Stimulated activated CD4-positive, alpha-beta T cell treated with anti-CD3 and anti-CD28 coated beads, TNF-alpha, amount 100 ng/mL, for 4 hours (primary cell): ENCODE data around the gene C17orf114.

ENCODE experiments used
- DNase-seq, 3 experiments: peaks; one replicate each; pipeline ENCODE4 v3.0.0-alpha.2; 2020; ENCODE audit warnings: low read depth in 3 of 3

Gene C17orf114

DNA sequence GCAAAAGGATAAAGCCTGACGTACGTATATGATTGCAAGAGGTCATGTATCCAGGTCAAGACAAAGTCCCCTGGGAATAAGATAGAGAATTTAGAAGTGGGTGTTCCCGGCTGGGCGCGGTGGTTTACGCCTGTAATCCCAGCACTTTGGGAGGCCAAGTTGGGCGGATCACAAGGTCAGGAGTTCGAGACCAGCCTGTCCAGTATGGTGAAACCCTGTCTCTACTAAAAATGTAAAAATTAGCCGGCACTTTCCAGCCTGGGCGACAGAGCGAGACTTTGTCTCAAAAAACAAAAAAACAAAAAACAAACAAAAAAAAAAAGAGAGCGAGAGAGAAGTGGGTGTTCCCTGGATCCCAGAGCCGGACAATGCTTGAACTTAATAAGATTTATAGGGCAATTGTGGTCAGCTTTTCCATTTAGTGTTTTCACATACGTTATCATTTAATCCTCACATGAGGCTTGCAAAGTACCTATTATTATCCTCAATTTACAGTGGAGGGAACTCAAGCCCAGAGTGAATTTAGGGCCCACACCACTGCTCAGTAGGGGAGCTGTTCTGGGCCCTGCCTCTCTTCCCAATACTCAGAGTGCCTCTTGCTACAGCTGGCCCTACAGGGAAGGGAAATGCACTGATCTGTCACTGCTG is 13.8 kb downstream of the C17orf114 start:
- DNase-seq: no peak

GRCh38 chr17:4786516-4786915 is 15.6 kb downstream of the C17orf114 start:
- DNase-seq: no peak

DNA sequence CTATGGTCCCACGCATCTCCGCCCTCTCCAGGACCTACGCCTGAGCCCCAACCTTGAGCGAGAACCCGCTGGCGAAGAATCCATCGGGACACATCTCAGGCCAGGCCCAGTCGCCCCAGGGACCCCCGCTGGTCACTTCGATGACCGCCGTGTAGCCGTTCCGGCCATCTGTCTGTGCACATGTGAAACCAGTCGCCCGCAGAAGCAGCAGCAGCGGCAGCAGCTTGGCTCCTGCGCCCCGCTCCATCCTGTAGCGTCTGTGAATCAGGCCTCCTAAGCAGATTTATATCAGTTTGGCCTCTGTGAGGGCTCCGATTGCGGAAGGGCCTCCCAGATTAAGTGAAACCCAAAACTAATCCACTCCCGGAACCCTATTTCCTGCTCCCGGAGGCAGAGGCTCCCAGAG is 16.0 kb downstream of the C17orf114 start, which contains the start of gene VMO1:
Gene VMO1 (minus strand): TSS at position 259 of the 406 bp plus-strand sequence. CDS start 12 bp downstream, at position 247.
- no peak for DNase-seq

- DNase-seq: no peak
Measured at GRCh38 chr17:4785311-4786105, 16.6 kb downstream of the C17orf114 start.

DNA sequence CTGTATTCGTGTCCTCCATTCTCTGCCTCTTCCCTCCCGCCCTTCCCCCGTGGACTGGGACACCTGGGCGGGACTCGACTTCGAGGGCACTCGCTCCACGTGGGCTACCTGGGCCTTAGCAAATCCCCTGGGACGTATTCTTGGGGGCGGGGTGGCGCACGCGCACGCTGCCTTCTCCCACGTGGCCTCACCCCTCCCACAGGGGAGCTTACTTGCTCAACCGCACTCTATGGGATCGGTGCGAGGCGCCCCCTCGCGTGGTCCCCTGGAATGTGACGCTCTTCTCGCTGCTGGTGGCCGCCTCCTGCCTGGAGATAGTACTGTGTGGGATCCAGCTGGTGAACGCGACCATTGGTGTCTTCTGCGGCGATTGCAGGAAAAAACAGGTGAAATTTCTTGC is 19.5 kb downstream of the C17orf114 start:
- DNase-seq: no peak

DNA sequence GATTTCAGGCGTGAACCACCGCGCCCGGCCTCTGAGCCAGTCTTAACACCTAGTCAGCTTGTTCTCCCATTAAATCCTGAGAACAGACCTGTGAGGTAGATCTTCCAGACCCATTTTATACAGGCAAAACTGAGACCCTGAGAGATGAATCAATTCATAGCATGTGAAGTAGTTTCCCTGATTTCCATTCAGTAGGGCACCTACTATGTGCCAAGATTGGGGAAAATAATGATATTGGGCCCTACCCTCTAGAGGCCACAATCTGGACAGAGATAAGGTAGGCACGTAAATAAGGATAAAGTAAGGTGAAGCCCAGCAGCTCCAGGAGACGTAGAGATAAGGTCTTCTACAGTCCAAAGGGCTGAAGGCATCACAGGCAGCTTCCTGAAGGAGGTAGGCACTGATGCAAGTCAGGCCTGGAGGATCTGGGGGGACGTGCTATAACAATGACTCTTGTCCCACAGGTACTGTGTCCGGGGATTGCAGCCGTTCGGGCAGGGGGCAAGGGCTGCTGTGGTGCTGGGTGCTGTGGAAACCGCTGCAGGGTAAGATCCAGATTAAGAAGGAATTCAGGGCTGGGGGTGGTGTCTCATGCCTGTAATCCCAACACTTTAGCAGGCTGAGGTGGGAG is 21.7 kb downstream of the C17orf114 start:
- DNase-seq: no peak

DNA sequence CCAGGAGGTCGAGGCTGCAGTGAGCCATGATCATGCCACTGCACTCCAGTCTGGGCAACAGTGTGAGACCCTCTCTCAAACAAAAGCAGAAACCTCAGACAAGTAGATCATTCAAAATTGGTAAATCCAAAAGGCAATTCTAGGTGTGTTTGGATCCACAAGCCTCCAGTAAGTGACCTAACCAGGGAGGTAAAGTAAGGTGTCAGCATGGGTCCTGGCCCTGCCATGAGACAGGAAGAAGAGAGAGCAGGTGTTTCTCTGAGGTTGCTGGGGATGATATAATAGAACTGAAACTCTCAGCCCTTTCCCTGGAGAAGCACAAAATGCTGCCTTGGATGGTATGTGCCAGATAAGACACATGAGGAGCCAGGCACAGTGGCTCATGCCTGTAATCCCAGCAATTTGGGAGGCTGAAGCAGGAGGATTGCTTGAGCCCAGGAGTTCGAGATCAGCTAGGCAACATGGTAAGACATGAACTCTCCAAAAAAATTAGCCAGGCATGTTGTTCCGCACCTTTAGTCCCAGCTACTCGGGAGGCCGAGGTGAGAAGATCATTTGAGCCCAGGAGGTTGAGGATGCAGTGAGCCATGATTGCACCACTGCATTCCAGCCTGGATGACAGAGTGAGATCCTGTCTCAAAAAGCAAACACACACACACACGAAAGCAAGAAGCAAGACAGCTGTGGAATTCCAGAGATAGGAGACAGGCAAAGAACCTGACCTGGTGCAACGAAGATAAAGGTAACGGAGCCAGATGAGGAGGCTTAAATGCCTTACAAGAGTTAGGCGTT is 24.0 kb downstream of the C17orf114 start:
- DNase-seq: no peak

GRCh38 chr17:4772235-4772613 is 29.9 kb downstream of the C17orf114 start:
- no peak for DNase-seq

DNA sequence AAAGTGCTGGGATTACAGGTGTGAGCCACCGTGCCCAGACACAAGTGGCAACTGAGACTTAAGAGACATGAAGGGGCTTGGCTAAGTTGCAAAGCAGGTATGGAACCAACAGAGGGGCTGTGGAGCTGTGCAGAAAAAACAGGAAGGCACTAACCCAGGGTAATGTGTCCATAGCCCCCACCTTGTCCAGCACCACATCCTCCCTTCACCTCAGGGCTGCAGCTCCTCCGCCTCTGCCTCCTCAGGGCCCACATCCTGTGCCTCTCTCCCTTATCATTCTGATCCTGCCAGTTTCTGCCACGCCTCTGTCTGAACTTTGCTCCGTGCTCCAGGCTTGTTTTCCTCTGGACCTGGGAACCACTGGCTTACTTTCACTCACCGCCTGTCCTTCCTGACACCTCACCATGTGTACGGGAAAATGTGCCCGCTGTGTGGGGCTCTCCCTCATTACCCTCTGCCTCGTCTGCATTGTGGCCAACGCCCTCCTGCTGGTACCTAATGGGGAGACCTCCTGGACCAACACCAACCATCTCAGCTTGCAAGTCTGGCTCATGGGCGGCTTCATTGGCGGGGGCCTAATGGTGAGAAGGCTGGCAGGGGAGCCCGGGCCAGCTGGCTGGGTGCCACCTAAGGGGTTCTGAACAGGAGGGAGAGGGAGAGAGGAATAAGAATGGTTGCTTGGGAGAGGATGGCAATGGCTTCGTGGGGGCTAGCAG is 30.5 kb downstream of the C17orf114 start, which contains the start of gene TM4SF5:
Gene TM4SF5 (plus strand): TSS at position 368 of the 716 bp plus-strand sequence. CDS start 37 bp downstream, at position 405.
- DNase-seq: no peak

DNA sequence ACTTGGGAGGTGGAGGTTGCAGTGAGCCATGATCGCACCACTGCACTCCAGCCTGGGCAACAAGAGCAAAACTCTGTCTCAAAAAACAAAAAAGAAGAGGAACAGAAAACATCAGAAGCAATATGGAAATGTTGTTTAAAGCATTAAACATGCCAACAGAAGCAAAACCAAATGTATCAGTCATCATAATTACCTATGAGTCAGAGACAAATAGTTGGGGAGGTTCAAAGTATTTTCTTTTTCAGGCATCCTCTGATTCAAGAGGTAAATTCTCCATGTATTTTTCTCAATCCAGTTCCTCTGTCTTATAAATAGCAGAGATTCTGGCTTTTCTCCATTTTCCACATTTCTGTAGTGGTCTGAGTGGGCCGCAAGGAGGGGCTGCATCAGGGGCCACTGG is 32.5 kb downstream of the C17orf114 start:
- DNase-seq: no peak

GRCh38 chr17:4768298-4768697 is 33.8 kb downstream of the C17orf114 start:
- DNase-seq: no peak

DNA sequence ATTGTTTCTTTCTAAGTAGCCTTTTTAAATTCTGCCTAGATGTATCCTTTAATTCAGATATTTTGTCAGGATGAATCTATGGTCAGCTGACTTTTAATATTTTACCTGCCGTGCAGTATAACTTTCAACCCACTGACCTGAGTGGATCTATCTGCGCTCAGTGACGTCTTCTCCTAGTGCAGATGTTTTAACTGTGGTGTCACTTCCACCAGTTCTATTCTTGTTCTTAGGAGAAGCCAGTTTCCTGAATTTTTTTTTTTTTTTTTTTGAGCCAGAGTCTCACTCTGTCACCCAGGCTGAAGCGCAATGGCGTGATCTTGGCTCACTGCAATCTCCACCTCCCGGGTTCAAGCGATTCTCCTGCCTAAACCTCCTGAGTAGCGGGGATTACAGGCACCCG is 35.4 kb downstream of the C17orf114 start:
- no peak for DNase-seq

GRCh38 chr17:4766201-4766600 is 35.9 kb downstream of the C17orf114 start:
- DNase-seq: no peak

- DNase-seq: no peak
Measured at GRCh38 chr17:4764595-4764994, 37.5 kb downstream of the C17orf114 start.

GRCh38 chr17:4759776-4760236 is 42.3 kb downstream of the C17orf114 start:
- DNase-seq: no peak

DNA sequence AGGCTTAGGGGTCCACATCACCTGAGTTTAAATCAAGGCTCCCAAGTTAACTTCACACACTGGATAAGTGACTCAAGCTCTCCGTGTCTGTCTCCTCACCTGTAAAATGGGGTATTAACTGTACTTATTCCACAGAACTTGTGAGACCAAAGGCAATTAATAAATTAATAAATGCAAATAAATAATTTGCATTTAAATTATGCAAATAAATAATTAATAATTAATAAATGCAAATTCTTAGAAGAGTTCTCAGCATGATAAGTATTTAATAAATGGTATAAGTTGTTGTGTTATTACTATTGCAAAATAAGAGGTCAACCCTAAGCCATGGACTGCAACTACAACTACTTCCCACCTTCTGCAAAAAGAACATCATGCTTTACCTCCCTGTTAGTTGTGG is 48.7 kb downstream of the C17orf114 start:
- DNase-seq: no peak

GRCh38 chr17:4751932-4752331 is 50.2 kb downstream of the C17orf114 start:
- DNase-seq: no peak
